Stimulated activated CD8-positive, alpha-beta memory T cell treated with anti-CD3 and anti-CD28 coated beads, Interleukin-7, amount 100 ng/mL, for 1 hour (primary cell): Measurements from ENCODE around the gene ITGA3.

Experiments
- DNase-seq, 2 donors: peaks; one replicate each; pipeline ENCODE4 v3.0.0-alpha.2; 2020; ENCODE audit warnings: low read depth in 2 of 2

Gene ITGA3

GRCh38 chr17:50128441-50129352 lies 72.8 kb downstream of the ITGA3 start:
- DNase-seq, result no peak

GRCh38 chr17:50129353-50129727 lies 73.4 kb downstream of the ITGA3 start:
- DNase-seq, result no peak

- no peak for DNase-seq
Measured at GRCh38 chr17:50129728-50130558, 74.0 kb downstream of the ITGA3 start, which contains the start of gene SAMD14. TSS of gene SAMD14 (minus strand) at chr17:50130160. CDS start at chr17:50124959, 5,201 bp downstream.

- no peak for DNase-seq
Measured at GRCh38 chr17:50130559-50131305, 74.8 kb downstream of the ITGA3 start.

GRCh38 chr17:50132104-50132794 lies 76.3 kb downstream of the ITGA3 start:
- no peak for DNase-seq

GRCh38 chr17:50133028-50133768 lies 77.3 kb downstream of the ITGA3 start:
- DNase-seq, result no peak

- no peak for DNase-seq
Measured at GRCh38 chr17:50133769-50134099, 77.8 kb downstream of the ITGA3 start.

GRCh38 chr17:50134206-50135110 lies 78.5 kb downstream of the ITGA3 start:
- DNase-seq, result no peak

- no peak for DNase-seq
Measured at GRCh38 chr17:50135316-50136095, 79.6 kb downstream of the ITGA3 start.

- no peak for DNase-seq
Measured at GRCh38 chr17:50136096-50136687, 80.3 kb downstream of the ITGA3 start.

GRCh38 chr17:50137042-50137441 lies 81.1 kb downstream of the ITGA3 start:
- DNase-seq, result no peak

- no peak for DNase-seq
Measured at GRCh38 chr17:50139185-50139783, 83.4 kb downstream of the ITGA3 start.
